GM12874 (cell line): ENCODE data around the gene CHRNA4.

Experiments
- CTCF ChIP-seq: IDR thresholded peaks from 2 replicates; pipeline ENCODE4 v1.5.1; 2011; ENCODE audit warnings: low read depth, mild to moderate bottlenecking, control low read depth, low read length, moderate library complexity; ENCODE audit not compliant: insufficient read depth

CHRNA4 gene

GRCh38 chr20:63322933-63323273, 38.2 kb downstream of the CHRNA4 start:
- no peak for TF ChIP-seq CTCF

GRCh38 chr20:63322146-63322932, 38.8 kb downstream of the CHRNA4 start:
- no peak for TF ChIP-seq CTCF

DNA sequence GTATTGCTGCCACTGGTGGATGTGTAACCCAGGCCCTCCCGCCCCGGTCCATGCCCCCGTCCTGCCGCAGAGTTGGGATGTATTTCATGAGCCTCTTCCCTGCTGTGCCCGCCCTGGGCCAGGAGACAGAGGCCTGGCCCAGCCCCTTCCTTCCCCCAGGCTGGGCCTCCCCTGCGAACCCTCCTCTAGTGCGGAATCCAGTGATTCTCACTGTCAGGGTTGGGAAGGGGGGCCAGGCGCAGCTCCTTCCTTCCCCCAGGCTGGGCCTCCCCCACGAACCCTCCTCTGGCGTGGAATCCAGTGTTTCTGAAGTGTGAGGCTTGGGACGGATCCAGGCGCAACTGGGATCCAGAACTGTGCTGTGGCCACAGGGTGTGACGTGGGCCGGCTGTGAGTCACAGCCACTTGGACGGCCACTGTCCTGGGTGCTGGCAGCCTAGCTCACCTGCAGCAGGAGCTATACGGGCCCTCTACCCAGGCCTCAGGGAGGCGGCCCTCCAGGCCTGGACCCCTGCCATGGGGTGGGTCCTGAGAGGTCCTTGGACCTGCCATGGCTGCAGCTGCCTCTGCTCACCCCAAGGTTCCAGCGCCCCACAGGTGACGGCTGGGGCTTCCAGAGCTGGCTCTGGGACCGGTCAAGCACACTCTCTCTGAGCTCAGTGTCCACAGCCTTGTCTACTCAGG, 39.9 kb downstream of the CHRNA4 start:
- TF ChIP-seq CTCF = no peak

DNA sequence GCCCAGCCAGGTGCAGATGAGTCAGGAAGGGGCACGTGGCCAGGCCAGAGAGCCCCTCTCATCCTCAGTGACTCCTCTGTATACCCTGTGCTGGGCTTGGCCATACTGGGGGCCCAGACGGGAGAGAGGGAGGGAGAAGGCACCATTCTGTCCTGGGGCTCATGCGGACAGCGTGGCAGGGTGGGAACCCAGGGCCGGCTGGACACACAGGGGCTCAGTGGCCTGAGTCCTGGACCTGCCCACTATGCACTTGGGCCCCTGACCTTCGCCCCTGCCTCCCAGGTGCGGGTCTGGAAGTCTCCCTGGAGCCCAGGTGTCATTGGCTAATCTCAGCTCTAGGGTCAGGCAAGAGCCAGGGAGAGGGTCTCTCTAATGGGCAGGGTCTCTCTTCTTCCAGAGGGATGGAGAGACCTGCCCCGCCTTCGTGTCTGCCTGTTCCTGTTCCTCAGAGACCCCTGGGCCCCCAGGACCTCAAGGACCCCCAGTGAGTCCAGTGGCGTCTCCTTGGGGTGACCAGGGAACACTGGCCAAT, 40.5 kb downstream of the CHRNA4 start:
- no peak for TF ChIP-seq CTCF

- no peak for TF ChIP-seq CTCF
Measured at GRCh38 chr20:63320041-63320511, 41.1 kb downstream of the CHRNA4 start.

DNA sequence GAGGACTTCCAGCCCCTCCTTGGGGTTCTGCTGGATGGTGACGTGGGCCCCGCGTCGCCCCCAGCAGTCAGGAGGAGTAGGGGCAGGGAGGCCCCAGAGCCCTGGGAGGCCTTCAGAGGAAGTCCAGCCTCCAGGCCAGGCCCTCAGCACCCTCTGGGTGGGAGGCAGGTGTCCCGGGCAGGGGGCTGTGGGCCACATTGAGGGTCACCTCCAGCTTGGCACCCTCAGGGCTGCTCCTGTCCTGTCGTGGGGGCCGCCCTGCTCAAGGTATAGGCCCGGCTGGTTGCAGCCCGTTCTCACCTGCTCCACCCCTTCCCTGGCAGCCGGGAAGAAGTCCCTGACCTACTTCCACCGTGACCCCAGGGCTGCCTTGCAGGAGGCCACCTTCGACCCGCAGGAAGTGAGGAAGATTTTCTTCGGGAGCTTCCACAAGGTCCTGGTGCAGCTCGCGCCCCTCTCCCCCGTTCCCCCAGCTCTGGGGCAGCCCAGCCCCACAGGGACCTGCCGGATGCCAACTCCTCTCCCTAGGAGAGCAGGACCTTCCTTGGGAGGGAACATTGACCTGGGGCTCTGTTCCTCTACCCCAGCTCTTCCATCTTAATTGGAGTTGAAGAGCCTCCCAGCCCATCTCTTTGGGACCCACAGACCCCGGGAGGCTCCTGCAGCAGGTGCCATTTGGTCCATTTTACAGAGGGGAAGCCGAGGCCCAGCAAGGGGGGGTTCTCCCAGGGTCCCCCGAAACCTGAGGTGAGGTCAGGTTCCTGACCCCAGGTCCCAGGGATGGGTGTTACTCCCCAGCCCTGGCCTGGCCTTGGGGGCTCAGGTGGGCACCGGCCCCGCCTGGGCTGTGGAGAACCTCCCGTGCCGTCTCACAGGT, 41.7 kb downstream of the CHRNA4 start:
- TF ChIP-seq CTCF = no peak
